Effector memory CD8-positive, alpha-beta T cell (primary cell): ENCODE measurements around the gene HLA-DRA.
A peak's percentile ranks its signal among the peaks of the same experiment; 100 is the strongest.
"Not testable (repeated sequence)": the region's sequence is repeated elsewhere in the genome, so short reads cannot be mapped to it uniquely, and the experiment has no call there.

Source experiments
- ATAC-seq: fragments of 150-1000 bp; cut with Tn5 transposase; replicated peaks from 2 replicates; pipeline ENCODE4 v1.10.0; 2021; ENCODE audit warnings: mild to moderate bottlenecking, moderate library complexity
- DNase-seq, 3 experiments: peaks; one replicate each; pipeline ENCODE4 v3.0.0; 2021
- H3K27ac Mint-ChIP-seq, 2 donors: one replicate each; pipeline ENCODE4 v1.8.0; 2022; ENCODE audit warnings: mild to moderate bottlenecking in 2 of 2, mixed read lengths in 2 of 2, moderate library complexity in 2 of 2
- H3K27me3 Mint-ChIP-seq, 2 donors: one replicate each; pipeline ENCODE4 v1.8.0; 2022; ENCODE audit warnings: mixed read lengths in 2 of 2
- H3K36me3 Mint-ChIP-seq: one replicate; pipeline ENCODE4 v1.8.0; 2022; ENCODE audit warnings: mild to moderate bottlenecking, moderate library complexity, mixed read lengths; ENCODE audit not compliant: insufficient read depth
- H3K4me1 Mint-ChIP-seq, 2 donors: one replicate each; pipeline ENCODE4 v1.8.0; 2022; ENCODE audit warnings: low read depth in 2 of 2, mixed read lengths in 2 of 2
- H3K4me3 Mint-ChIP-seq, 2 donors: one replicate each; pipeline ENCODE4 v1.8.0; 2022; ENCODE audit warnings: mild to moderate bottlenecking in 2 of 2, mixed read lengths in 2 of 2, moderate library complexity in 2 of 2
- H3K9me3 Mint-ChIP-seq, 2 donors: one replicate each; pipeline ENCODE4 v1.8.0; 2022; ENCODE audit warnings: mixed read lengths in 2 of 2

HLA-DRA gene

DNA sequence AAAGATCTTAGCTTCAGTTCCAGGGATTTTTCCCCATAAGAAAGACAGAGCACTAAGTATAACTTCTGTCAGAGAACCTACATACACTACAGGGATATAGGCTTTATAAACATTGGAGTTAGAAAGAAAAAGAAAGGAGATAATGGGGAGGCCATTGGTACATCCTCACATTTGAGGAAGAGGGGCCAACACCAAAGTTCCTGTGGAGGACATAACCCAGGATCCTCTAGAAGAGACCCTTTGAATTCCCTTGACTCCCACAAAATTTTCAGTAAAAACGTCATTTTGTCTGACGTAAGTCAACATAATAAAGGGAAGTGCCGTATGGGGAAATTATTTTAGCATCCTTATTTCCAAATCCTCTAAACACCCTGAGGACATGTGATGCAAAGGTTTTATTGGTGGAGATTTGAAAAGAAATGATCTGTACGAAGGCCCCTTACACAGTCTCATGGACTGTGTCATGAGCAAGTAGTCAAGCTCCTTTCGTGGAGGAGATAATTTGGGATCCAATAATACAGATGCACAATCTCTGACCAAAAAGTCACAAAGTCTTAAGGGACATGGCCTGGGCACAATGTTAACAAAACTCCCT is 33.2 kb downstream of the HLA-DRA start:
- Mint-ChIP-seq H3K4me3 (peak overlapping the region in 1 of 2 donors; percentile 29), H3K27ac (no peak overlapping the region), H3K9me3 (no peaks in the 10 kb centered on the region), H3K4me1 (peaks cover 3 to 7% of the 10 kb centered on the region in 2 donors), H3K36me3 (no peaks in the 10 kb centered on the region), H3K27me3 (peaks cover 30 to 59% of the 10 kb centered on the region in 2 donors)
- no peak for DNase-seq
- ATAC-seq, result peak; percentile 28

DNA sequence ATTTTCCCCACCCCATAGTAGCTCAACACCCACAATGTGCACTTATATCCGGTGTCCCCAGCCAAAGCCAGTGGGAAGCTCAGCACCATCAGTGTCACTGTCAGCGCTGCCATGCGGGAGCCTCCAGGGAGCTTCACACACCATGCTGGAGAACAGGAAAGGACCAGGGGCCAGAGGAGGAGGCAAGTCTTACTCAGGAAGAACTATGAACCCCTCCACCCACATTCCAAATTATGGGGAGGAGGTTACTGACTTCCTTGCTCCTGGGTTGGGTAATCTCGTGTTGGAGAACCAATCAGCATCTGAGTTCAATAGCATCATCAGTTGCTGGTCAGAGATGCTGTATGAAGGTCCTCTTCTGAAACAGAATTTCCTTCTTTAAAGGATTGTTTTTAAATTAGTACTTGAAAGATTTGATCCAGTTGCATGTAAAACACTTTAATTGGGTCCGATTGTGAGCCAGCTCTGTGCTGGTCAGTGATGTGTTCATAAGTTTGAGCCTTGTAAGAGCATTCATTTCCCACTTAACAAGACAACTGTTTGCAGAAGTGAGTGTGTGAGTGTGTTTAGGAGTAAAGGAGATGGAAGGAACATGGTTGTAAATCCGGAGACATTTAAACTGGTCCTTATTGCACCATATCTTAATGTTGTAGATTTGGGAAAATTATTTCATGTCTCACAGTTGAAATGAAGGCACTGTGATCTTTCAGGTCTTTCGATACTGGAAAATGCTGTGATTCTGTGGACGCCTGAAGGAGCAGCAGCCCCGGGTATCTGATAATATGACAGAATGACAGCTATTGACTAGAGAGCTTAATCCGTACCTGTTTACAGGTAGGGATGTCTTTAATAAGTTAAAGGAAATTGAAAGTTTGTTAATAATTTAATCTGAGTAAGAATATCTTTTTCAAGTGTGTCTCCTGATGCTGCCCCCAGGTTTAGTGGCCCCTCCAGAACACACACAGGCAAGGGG is 34.0 kb downstream of the HLA-DRA start:
- DNase-seq, result peak in 1 of 3 experiments; percentile 19
- peak; percentile 95 for ATAC-seq
- Mint-ChIP-seq H3K4me3 (peak overlapping the region in 1 of 2 donors; percentile 29), H3K27ac (peak overlapping the region in 1 of 2 donors; percentile 41), H3K27me3 (peaks cover 30 to 67% of the 10 kb centered on the region in 2 donors)
- not testable (repeated sequence) for H3K9me3 Mint-ChIP-seq, H3K36me3 Mint-ChIP-seq, H3K4me1 Mint-ChIP-seq

DNA sequence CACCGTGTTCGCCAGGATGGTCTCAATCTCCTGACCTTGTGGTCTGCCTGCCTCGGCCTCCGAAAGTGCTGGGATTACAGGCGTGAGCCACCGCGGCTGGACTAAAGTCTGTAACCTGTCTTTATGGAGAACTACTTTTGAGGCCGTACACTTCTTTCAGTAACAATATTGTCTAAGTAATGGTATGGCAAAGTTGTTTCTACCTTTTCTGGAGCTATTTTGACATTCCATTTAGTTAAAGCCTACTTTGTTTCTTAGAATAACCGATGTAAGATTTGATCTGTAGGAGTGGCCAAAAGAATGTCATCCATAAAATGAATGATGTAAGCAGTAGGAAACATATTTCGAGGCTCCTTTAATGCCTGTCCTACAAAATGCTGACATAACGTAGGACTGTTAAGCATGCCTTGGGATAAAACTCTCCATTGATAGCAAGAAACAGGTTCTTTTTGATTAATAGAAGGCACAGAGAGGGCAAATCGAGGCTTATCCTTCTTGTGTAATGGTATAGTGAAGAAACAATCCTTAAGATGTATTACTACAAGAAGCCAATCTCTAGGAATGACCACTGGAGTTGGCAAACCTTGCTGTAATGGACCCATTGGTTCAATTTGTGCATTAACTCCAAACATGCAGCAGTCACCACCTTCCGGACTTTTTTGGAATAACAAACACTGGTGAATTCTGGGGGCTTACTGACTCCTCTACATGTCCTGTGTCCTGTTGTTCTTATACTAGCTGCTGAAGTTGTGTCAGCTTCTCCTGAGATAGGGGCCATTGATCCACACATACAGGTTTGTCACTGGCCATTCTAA is 35.9 kb downstream of the HLA-DRA start:
- H3K4me1 Mint-ChIP-seq, result peaks cover 3 to 7% of the 10 kb centered on the region in 2 donors

DNA sequence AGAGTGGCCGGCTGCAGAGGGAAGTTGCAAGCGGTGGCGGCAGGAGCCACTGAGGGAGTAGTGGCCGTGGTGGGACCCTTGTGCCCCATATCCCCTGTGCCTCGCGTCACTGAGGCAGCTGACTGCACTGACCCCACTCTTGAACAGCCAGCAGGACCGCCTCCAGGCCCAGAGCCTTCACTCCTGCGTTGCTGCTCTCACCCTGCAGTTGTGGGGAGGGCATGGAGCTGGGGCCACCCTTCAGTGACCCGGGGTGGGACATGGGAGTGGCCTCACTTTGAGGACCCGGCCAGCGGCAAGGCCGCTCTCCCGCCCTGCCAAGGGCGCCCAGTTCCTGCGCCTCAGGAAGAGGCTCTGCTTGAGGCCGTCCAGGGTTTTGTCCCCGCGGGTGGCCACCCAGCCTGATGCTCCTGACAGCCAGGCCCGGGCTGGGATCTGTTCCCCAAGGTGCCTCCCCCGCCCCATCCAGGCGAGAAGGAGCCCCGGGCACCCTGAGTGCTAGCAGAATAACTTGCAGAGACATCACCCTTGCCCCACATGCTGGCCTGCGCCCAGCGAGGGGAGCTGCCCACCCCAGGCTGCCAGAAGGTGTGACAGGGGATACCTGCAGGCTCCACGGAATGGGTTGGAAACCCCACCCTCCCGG is 44.4 kb downstream of the HLA-DRA start:
- Mint-ChIP-seq H3K27me3 (peaks cover 16 to 25% of the 10 kb centered on the region in 2 donors), H3K27ac (no peak overlapping the region), H3K36me3 (no peaks in the 10 kb centered on the region), H3K4me1 (no peaks in the 10 kb centered on the region), H3K9me3 (no peaks in the 10 kb centered on the region), H3K4me3 (no peak overlapping the region)
- ATAC-seq (no peak), DNase-seq (no peak)

More for the DNA sequence above, 35.9 kb downstream of the HLA-DRA start:
- H3K27me3 Mint-ChIP-seq, result peaks cover 24 to 61% of the 10 kb centered on the region in 2 donors
- H3K27ac Mint-ChIP-seq, result no peak overlapping the region
- no peaks in the 10 kb centered on the region for H3K36me3 Mint-ChIP-seq
- ATAC-seq, result no peak
- no peak for DNase-seq
- H3K4me3 Mint-ChIP-seq, result no peak overlapping the region
- H3K9me3 Mint-ChIP-seq, result no peaks in the 10 kb centered on the region

DNA sequence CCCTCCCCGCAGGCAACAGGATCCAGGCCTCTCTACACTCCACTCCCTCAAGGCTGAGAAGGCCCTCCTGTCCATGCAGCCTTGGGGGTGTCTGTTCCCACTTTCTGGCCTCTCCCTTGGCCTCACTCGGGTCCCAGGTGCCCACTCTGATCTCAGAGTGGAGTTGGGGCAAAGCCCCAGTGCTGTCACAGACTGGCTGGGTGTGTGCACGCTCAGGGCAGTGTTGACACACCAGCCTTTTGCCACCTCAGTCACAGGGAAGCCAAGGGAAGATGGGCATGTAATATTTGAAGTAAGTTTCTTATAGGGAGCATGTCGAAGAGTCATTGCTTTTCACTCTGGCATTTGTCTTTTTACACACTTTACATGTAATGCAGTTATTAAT is 44.9 kb downstream of the HLA-DRA start:
- ATAC-seq (no peak), DNase-seq (no peak)
- H3K4me3 Mint-ChIP-seq, result no peak overlapping the region
- H3K27me3 Mint-ChIP-seq, result peaks cover 16 to 25% of the 10 kb centered on the region in 2 donors
- no peaks in the 10 kb centered on the region for H3K4me1 Mint-ChIP-seq
- no peak overlapping the region for H3K27ac Mint-ChIP-seq
- no peaks in the 10 kb centered on the region for H3K9me3 Mint-ChIP-seq
- H3K36me3 Mint-ChIP-seq, result no peaks in the 10 kb centered on the region

DNA sequence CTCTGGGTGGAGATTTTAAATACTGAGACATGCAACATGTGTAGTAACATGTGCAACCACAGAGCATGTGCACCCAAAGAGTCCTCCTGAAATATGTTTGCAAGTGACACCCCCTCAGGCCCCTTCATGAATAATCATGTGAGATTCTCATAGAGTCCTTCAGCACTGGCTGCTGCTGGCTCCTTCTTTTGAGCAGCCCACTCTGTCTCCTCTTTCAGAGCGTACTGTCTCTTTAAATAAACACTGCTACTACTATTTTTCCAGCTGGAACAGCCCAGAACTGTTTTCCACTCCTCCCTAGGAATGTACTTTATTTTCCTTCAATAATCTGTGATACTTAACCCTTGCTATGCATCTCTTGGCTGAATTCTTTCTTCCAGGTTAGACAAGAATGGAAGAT is 48.4 kb downstream of the HLA-DRA start:
- H3K4me3 Mint-ChIP-seq, result no peak overlapping the region
- DNase-seq (no peak), ATAC-seq (no peak)
- no peak overlapping the region for H3K27ac Mint-ChIP-seq
- no peaks in the 10 kb centered on the region for H3K4me1 Mint-ChIP-seq
- peaks cover 16 to 49% of the 10 kb centered on the region in 2 donors for H3K27me3 Mint-ChIP-seq
- no peaks in the 10 kb centered on the region for H3K36me3 Mint-ChIP-seq
- no peaks in the 10 kb centered on the region for H3K9me3 Mint-ChIP-seq

DNA sequence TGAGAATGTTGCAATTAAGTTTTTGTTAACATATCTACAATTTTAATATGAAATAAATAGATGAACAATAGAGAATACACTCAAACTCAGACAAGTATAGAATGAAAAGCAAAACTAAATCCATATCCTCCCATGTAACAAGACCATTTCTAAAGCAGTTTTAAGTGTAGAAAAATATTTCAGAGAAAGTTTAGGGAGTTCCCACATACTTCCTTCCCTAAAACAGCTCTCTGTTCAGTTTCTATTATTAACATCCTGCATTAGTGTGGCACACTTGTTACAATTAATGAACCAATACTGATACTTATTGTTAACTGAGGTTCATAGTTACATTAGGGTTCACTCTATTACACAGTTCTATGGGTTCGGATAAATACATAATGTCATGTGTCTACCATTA is 52.0 kb downstream of the HLA-DRA start:
- no peaks in the 10 kb centered on the region for H3K4me1 Mint-ChIP-seq
- peaks cover 30 to 66% of the 10 kb centered on the region in 2 donors for H3K27me3 Mint-ChIP-seq
- DNase-seq (no peak), ATAC-seq (no peak)
- H3K27ac Mint-ChIP-seq, result no peak overlapping the region
- H3K36me3 Mint-ChIP-seq, result no peaks in the 10 kb centered on the region
- H3K9me3 Mint-ChIP-seq, result no peaks in the 10 kb centered on the region
- H3K4me3 Mint-ChIP-seq, result no peak overlapping the region

DNA sequence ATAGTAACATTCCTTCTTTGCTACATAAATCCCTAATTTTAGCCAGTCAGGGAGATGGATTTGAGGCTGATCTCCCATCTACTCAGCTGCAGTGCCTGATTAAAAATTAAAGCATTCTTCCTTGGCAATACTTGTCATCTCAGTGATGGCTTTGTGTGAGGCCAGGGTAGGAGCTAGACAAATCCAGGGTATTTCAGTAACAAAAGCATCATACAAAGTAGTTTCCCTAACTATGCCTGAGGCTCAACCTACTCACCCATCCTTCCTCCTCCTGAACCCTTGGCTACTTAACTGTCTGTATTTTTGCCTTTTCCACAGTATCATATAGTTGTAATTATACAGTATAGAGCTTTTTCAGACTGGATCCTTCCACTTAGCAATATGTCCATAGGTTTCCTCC is 52.7 kb downstream of the HLA-DRA start:
- Mint-ChIP-seq H3K4me1 (no peaks in the 10 kb centered on the region), H3K36me3 (no peaks in the 10 kb centered on the region), H3K9me3 (no peaks in the 10 kb centered on the region), H3K27me3 (peaks cover 36 to 70% of the 10 kb centered on the region in 2 donors), H3K27ac (no peak overlapping the region), H3K4me3 (no peak overlapping the region)
- ATAC-seq (no peak), DNase-seq (no peak)
